ENCODE data around the gene SETBP1. TPM values are rescaled to one million over a fixed set of nuclear protein-coding genes. Genes with fewer than 3 reads are reported as not detected.
A peak's percentile ranks its signal among the peaks of the same experiment; 100 is the strongest.

The SETBP1 gene
- total and polyA plus RNA-seq, 7 experiments from 2014 or later, result 0.08 to 12.5 (median 2.5) TPM; not detected in 2

- Histone ChIP-seq H3K4me1 (ENCODE audit: control insufficient read depth in 2 of 2, insufficient read depth in 2 of 2, low read length in 2 of 2) (no peaks in the 10 kb centered on the region), H3K27me3 (ENCODE audit: control insufficient read depth in 2 of 2, insufficient read depth in 2 of 2, low read length in 2 of 2) (no peaks in the 10 kb centered on the region), H3K27ac (ENCODE audit: low read depth, low read length) (no peak overlapping the region), H3K9me3 (ENCODE audit: control insufficient read depth in 2 of 3, low read length in 3 of 3) (no peaks in the 10 kb centered on the region), H3K4me3 (ENCODE audit: low read length) (no peak overlapping the region), H3K36me3 (ENCODE audit: control insufficient read depth in 2 of 3, insufficient read depth in 3 of 3, low read length in 3 of 3) (no peaks in the 10 kb centered on the region)
- H3K9me3 Mint-ChIP-seq, result no peaks in the 10 kb centered on the region
- H3K27me3 Mint-ChIP-seq, result peaks cover 0 to 77% (median 5%) of the 10 kb centered on the region in 5 donors
- H3K4me3 Mint-ChIP-seq, result no peak overlapping the region
- no peak for DNase-seq
- no peak for ATAC-seq
- H3K36me3 Mint-ChIP-seq, result peaks cover 0 to 7% (median 0%) of the 10 kb centered on the region in 5 donors
- H3K27ac Mint-ChIP-seq, result no peak overlapping the region
- intact Hi-C loops (cut with micrococcal nuclease), result no loop called here
- peaks cover 0 to 4% (median 0%) of the 10 kb centered on the region in 7 donors for H3K4me1 Mint-ChIP-seq
- ChIA-PET CTCF (no interaction called here), POLR2A (no interaction called here)
These were observed 63.8 kb downstream of the SETBP1 start for GRCh38 chr18:44744161-44745121.

- no peak overlapping the region for H3K4me3 ChIP-seq (ENCODE audit: low read length)
- no peaks in the 10 kb centered on the region for H3K27me3 ChIP-seq (ENCODE audit: control insufficient read depth in 2 of 2, insufficient read depth in 2 of 2, low read length in 2 of 2)
- Mint-ChIP-seq H3K36me3 (peaks cover 0 to 14% (median 0%) of the 10 kb centered on the region in 5 donors), H3K4me3 (no peak overlapping the region), H3K4me1 (peaks cover 0 to 9% (median 0%) of the 10 kb centered on the region in 7 donors), H3K27ac (no peak overlapping the region), H3K9me3 (peaks cover 0 to 6% (median 0%) of the 10 kb centered on the region in 11 donors), H3K27me3 (peaks cover 0 to 71% (median 0%) of the 10 kb centered on the region in 5 donors)
- no peak overlapping the region for H3K27ac ChIP-seq (ENCODE audit: low read depth, low read length)
- H3K36me3 ChIP-seq (ENCODE audit: control insufficient read depth in 2 of 3, insufficient read depth in 3 of 3, low read length in 3 of 3), result no peaks in the 10 kb centered on the region
- ChIA-PET CTCF (no interaction called here), POLR2A (no interaction called here)
- H3K9me3 ChIP-seq (ENCODE audit: control insufficient read depth in 2 of 3, low read length in 3 of 3), result no peaks in the 10 kb centered on the region
- DNase-seq (no peak), ATAC-seq (no peak)
- H3K4me1 ChIP-seq (ENCODE audit: control insufficient read depth in 2 of 2, insufficient read depth in 2 of 2, low read length in 2 of 2), result no peaks in the 10 kb centered on the region
- intact Hi-C loops (cut with micrococcal nuclease), result no loop called here
These were observed 66.5 kb downstream of the SETBP1 start for GRCh38 chr18:44747157-44747556.

- DNase-seq, result no peak
- peaks cover 0 to 17% (median 0%) of the 10 kb centered on the region in 5 donors for H3K36me3 Mint-ChIP-seq
- POLR2A ChIA-PET, result no interaction called here
These were observed 67.9 kb downstream of the SETBP1 start for GRCh38 chr18:44748582-44748981.

GRCh38 chr18:44750774-44751173, 70.1 kb downstream of the SETBP1 start:
- Histone ChIP-seq H3K4me1 (ENCODE audit: control insufficient read depth in 2 of 2, insufficient read depth in 2 of 2, low read length in 2 of 2) (no peaks in the 10 kb centered on the region), H3K4me3 (ENCODE audit: low read length) (no peak overlapping the region), H3K36me3 (ENCODE audit: control insufficient read depth in 2 of 3, insufficient read depth in 3 of 3, low read length in 3 of 3) (no peaks in the 10 kb centered on the region), H3K9me3 (ENCODE audit: control insufficient read depth in 2 of 3, low read length in 3 of 3) (no peaks in the 10 kb centered on the region), H3K27me3 (ENCODE audit: control insufficient read depth in 2 of 2, insufficient read depth in 2 of 2, low read length in 2 of 2) (no peaks in the 10 kb centered on the region), H3K27ac (ENCODE audit: low read depth, low read length) (no peak overlapping the region)
- DNase-seq, result no peak
- peaks cover 0 to 62% (median 0%) of the 10 kb centered on the region in 5 donors for H3K27me3 Mint-ChIP-seq
- H3K27ac Mint-ChIP-seq, result no peak overlapping the region
- H3K4me3 Mint-ChIP-seq, result no peak overlapping the region
- POLR2A ChIA-PET, result no interaction called here
- intact Hi-C loops (cut with micrococcal nuclease), result loop anchor here in 1 of 2 donors (2.0 kb wide), 1 partner anchor 16 kb away; no protein-coding TSS in a partner anchor
- no peak for ATAC-seq
- CTCF ChIA-PET, result no interaction called here
- H3K9me3 Mint-ChIP-seq, result peaks cover 0 to 8% (median 0%) of the 10 kb centered on the region in 11 donors
- H3K4me1 Mint-ChIP-seq, result peaks cover 0 to 8% (median 0%) of the 10 kb centered on the region in 7 donors
- H3K36me3 Mint-ChIP-seq, result peaks cover 0 to 19% (median 0%) of the 10 kb centered on the region in 5 donors

More at GRCh38 chr18:44748582-44748981, 67.9 kb downstream of the SETBP1 start:
- H3K27ac Mint-ChIP-seq, result no peak overlapping the region
- H3K4me3 ChIP-seq (ENCODE audit: low read length), result no peak overlapping the region
- H3K27me3 Mint-ChIP-seq, result peaks cover 0 to 65% (median 0%) of the 10 kb centered on the region in 5 donors
- peaks cover 0 to 9% (median 0%) of the 10 kb centered on the region in 7 donors for H3K4me1 Mint-ChIP-seq
- CTCF ChIA-PET, result no interaction called here
- no peaks in the 10 kb centered on the region for H3K27me3 ChIP-seq (ENCODE audit: control insufficient read depth in 2 of 2, insufficient read depth in 2 of 2, low read length in 2 of 2)
- no peaks in the 10 kb centered on the region for H3K4me1 ChIP-seq (ENCODE audit: control insufficient read depth in 2 of 2, insufficient read depth in 2 of 2, low read length in 2 of 2)
- no peak for ATAC-seq
- H3K9me3 Mint-ChIP-seq, result peaks cover 0 to 8% (median 0%) of the 10 kb centered on the region in 11 donors
- intact Hi-C loops (cut with micrococcal nuclease), result no loop called here
- H3K4me3 Mint-ChIP-seq, result no peak overlapping the region
- no peaks in the 10 kb centered on the region for H3K9me3 ChIP-seq (ENCODE audit: control insufficient read depth in 2 of 3, low read length in 3 of 3)
- no peak overlapping the region for H3K27ac ChIP-seq (ENCODE audit: low read depth, low read length)
- no peaks in the 10 kb centered on the region for H3K36me3 ChIP-seq (ENCODE audit: control insufficient read depth in 2 of 3, insufficient read depth in 3 of 3, low read length in 3 of 3)

- Mint-ChIP-seq H3K27ac (no peak overlapping the region), H3K27me3 (peaks cover 0 to 44% (median 0%) of the 10 kb centered on the region in 5 donors), H3K36me3 (peaks cover 0 to 26% (median 0%) of the 10 kb centered on the region in 5 donors), H3K4me3 (no peak overlapping the region), H3K9me3 (peaks cover 0 to 8% (median 0%) of the 10 kb centered on the region in 11 donors), H3K4me1 (peaks cover 7 to 24% (median 11%) of the 10 kb centered on the region in 7 donors)
- ATAC-seq (no peak), DNase-seq (no peak)
- H3K4me1 ChIP-seq (ENCODE audit: control insufficient read depth in 2 of 2, insufficient read depth in 2 of 2, low read length in 2 of 2), result peaks cover 0 to 7% of the 10 kb centered on the region in 2 donors
- no peaks in the 10 kb centered on the region for H3K9me3 ChIP-seq (ENCODE audit: control insufficient read depth in 2 of 3, low read length in 3 of 3)
- POLR2A ChIA-PET, result no interaction called here
- intact Hi-C loops (cut with micrococcal nuclease), result no loop called here
- H3K27me3 ChIP-seq (ENCODE audit: control insufficient read depth in 2 of 2, insufficient read depth in 2 of 2, low read length in 2 of 2), result no peaks in the 10 kb centered on the region
- no peaks in the 10 kb centered on the region for H3K36me3 ChIP-seq (ENCODE audit: control insufficient read depth in 2 of 3, insufficient read depth in 3 of 3, low read length in 3 of 3)
- no peak overlapping the region for H3K27ac ChIP-seq (ENCODE audit: low read depth, low read length)
- CTCF ChIA-PET, result no interaction called here
- no peak overlapping the region for H3K4me3 ChIP-seq (ENCODE audit: low read length)
These were observed 73.9 kb downstream of the SETBP1 start for GRCh38 chr18:44754567-44754966.

- Mint-ChIP-seq H3K4me1 (peaks cover 15 to 31% (median 21%) of the 10 kb centered on the region in 7 donors), H3K4me3 (peak overlapping the region in 9 of 10 donors; percentile 42 to 74 (median 68)), H3K36me3 (peaks cover 0 to 24% (median 0%) of the 10 kb centered on the region in 5 donors), H3K27me3 (peaks cover 0 to 17% (median 0%) of the 10 kb centered on the region in 5 donors), H3K27ac (peak overlapping the region; percentile 32 to 92 (median 74)), H3K9me3 (peaks cover 0 to 8% (median 0%) of the 10 kb centered on the region in 11 donors)
- Histone ChIP-seq H3K4me1 (ENCODE audit: control insufficient read depth in 2 of 2, insufficient read depth in 2 of 2, low read length in 2 of 2) (peaks cover 0 to 16% of the 10 kb centered on the region in 2 donors), H3K27me3 (ENCODE audit: control insufficient read depth in 2 of 2, insufficient read depth in 2 of 2, low read length in 2 of 2) (no peaks in the 10 kb centered on the region), H3K9me3 (ENCODE audit: control insufficient read depth in 2 of 3, low read length in 3 of 3) (no peaks in the 10 kb centered on the region), H3K27ac (ENCODE audit: low read depth, low read length) (no peak overlapping the region), H3K36me3 (ENCODE audit: control insufficient read depth in 2 of 3, insufficient read depth in 3 of 3, low read length in 3 of 3) (no peaks in the 10 kb centered on the region), H3K4me3 (ENCODE audit: low read length) (peak overlapping the region; percentile 15)
- ATAC-seq (peak; percentile 86), DNase-seq (peak in 3 of 9 donors; percentile 1 to 41 (median 9))
- ChIA-PET POLR2A (no interaction called here), CTCF (no interaction called here)
- intact Hi-C loops (cut with micrococcal nuclease), result loop anchor here in 1 of 2 donors (1.0 to 2.0 kb wide), 3 partner anchors 34 to 80 kb away; no protein-coding TSS in a partner anchor
These were observed 78.4 kb downstream of the SETBP1 start for GRCh38 chr18:44758861-44759631.
